NCI-H2196 treated with DMSO at 0.1 percent for 48 hours (cell line): Measurements from ENCODE around the gene ATP2C1.
"Not testable (repeated sequence)": the region's sequence is repeated elsewhere in the genome, so short reads cannot be mapped to it uniquely, and the experiment has no call there.

Experiments used
- DNase-seq: peaks from one replicate; lab custom pipeline; 2025; ENCODE audit not compliant: unreplicated experiment; lab: John Stamatoyannopoulos, UW

The ATP2C1 gene

DNA sequence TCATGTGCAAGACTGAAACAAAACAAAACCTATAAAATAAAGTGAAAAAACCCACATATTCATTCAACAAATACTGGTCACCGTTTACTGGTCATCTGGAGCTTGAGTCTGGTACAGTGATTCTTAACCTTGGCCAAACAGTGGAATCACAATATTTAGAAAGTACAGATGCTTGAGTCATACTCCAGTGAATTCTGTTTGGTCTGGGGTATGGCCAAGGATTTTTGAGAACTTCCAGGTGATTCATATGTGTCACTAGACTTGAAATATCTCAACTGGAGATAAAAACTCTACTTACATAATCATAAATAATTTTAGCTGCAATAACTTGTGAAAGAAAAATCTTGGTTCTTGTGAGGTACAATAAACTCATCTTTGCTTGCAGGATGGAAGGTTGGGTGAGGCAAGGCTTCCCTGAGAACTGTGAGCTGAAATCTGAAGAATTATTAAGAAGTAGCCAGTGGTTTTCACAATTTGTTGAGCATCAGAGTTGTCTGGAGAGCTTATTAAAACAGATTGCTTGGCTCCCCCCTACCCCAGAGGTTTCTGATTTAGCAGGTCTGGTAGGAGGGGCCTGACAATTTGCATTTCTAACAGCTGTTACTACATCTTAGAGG is 142.4 kb downstream of the ATP2C1 start:
- DNase-seq = no peak

DNA sequence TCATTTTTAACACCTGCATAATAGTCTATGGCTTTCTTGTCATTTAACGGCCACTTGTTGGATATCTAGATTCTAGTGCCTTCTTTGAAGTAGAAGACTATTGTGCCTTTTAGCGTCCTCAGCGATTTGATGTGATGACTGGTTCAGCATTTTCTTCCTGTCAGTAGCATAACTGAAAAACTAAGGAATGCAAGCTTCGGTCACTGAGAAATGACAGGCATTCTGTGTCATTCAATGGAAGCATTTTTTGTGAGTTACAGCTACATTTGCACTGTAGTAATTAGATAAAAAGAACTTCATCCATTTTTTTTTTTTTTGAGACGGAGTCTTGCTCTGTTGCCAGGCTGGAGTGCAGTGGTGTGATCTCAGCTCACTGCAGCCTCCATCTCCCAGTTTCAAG is 143.1 kb downstream of the ATP2C1 start:
- DNase-seq = no peak

DNA sequence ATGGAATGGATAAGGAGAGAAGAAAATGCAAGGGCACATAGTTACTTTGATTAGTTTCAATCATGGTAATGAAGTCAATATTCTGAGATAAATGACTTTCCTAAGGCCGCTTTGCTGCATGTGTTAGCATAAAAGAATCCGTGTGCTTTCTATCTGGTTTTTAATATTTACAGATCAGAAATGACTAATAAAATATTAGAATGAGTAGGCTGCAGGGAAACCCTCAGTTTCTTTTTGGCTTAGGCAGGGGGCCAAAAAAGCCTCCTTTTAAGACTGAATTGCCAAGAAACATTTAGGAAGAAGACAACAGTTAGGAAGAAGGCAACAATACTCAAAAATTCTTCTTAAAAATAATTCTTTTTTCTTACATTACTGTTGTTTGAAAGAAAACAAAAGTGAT is 144.4 kb downstream of the ATP2C1 start:
- no peak for DNase-seq

DNA sequence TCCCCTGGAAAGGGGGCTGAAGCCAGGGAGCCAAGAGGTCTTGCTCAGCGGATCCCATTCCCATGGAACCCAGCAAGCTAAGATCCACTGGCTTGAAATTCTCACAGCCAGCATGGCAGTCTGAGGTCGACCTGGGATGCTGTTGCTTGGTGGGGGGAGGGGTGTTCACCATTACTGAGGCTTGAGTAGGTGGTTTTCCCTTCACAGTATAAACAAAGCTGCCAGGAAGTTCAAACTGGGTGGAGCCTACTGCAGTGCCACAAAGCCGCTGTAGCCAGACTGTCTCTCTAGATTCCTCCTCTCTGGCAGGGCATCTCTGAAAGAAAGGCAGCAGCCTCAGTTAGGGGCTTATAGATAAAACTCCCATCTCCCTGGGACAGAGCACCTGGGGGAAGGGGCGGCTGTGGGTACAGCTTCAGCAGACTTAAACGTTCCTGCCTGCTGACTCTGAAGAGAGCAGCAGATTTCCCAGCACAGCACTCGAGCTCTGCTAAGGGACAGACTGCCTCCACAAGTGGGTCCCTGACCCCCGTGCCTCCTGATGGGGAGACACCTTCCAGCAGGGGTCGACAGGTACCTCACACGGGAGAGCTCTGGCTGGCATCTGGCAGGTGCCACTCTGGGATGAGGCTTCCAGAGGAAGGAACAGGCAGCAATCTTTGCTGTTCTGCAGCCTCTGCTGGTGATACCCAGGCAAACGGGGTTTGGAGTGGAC is 148.5 kb downstream of the ATP2C1 start:
- not testable (repeated sequence) for DNase-seq

DNA sequence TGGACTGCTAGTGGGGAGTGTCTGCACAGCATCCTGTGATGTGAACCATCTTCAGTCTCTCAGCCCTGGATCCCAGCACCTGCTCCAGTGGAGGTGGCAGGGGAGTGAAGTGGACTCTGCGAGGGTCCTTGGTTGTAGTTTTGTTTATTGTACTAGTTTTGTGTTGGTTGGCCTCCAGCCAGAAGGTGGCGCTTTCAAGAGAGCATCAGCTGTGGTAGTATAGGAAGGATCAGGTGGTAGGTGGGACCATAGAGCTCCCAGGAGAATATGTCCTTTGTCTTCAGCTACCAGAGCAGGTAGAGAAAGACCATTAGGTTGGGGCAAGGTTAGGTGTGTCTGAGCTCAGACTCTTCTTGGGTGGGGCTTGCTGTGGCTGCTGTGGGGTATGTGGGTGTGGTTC is 153.7 kb downstream of the ATP2C1 start:
- no peak for DNase-seq

DNA sequence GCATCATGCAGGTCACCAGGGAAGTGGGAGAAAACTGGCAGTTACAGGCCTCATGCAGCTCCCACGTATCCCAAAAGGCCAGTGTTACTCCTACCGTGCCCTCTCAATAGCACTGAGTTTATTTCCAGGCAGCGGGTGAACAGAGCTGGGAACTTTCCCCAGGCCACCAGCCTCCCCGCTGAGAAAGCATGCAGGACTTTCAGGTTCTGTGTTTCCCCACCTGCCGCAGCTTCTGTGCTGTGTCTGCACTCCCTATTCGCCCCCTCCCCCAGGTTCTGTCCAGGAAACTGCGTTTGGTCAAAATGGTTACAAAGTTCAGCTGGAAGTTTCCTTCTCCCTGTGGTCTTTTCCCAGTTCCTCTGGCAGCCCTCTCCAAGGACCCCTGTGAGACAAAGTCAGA is 154.1 kb downstream of the ATP2C1 start:
- DNase-seq = no peak

DNA sequence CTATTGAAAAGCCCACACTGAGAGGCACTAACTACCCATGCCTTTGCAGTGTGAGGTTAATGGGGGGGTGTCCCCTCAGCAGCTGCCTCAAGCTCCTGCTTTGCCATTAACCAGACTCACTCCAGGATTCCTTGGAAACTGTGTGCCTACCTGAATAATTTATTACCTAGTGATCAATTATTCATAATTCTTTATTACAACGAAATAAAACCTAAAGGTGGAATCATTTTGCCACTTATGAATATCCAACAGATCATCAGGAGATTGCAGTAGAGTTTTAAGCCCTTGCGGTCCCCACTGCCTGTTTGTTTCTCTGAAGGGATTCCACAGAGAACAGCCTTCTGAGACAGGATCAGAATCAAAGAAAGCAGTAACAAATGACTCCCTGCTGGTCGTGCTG is 156.1 kb downstream of the ATP2C1 start:
- no peak for DNase-seq

DNA sequence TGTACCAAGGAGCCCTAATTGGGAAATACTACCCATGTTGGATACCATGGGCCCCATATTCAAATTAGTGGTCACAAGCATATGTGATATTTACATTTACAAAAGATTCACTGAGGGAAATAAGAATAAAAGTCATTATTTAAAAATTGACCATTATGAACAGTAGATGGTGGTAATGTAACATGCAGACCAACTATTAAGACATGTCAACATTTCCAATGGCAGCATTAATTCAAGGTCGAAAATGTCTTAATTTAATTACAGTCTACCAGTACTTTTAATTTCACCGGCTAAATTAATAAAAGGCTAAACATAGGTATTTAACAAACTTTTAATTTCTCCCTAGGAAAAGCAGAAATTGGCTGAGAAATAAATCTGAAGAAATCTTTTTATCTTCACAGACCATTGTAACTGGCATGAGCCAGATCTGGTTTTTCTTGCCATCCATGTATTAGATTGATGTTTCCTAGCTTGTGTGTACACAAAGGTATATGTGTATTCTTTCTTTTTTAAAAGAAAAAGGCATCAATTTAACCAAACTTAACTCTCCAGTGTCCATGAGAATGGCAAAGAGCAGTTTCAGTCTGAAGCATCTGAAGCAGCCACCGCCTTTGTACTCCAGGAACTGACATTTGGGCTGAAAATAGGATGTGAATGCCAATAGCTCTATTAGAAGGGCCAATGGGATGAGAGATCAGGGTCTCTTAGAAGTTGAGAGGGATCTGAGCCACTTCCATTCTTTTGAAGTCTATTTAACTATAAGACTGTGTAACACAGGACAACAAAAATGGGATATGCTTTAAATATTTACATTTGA is 159.4 kb downstream of the ATP2C1 start:
- DNase-seq = no peak
